Calu3 (cell line): ENCODE results near the gene CMIP. TPM values are rescaled to one million over a fixed set of nuclear protein-coding genes. Genes with fewer than 3 reads are reported as not detected.

Experiments
- BruUV-seq: library from RNA; stranded (reverse); fragments of 400-500 nt; replicated peaks from 2 replicates; lab custom pipeline; 2021; lab: Mats Ljungman, UMichigan
- CTCF ChIA-PET: fragments of 300-600 bp; sonication (Branson Sonifier 250); formaldehyde crosslinking; loops from one replicate; lab custom pipeline; 2022; ENCODE audit warnings: antibody characterized with exemption; lab: Charles Lee
- DNase-seq: peaks from one replicate; pipeline ENCODE4 v3.0.0; 2022
- H3K27ac Mint-ChIP-seq: one replicate; pipeline ENCODE4 v1.8.0; 2022; ENCODE audit warnings: mixed read lengths; ENCODE audit not compliant: unreplicated experiment
- H3K27me3 Mint-ChIP-seq: one replicate; pipeline ENCODE4 v1.8.0; 2022; ENCODE audit warnings: mixed read lengths; ENCODE audit not compliant: unreplicated experiment
- H3K36me3 Mint-ChIP-seq: one replicate; pipeline ENCODE4 v1.8.0; 2022; ENCODE audit warnings: mild to moderate bottlenecking, moderate library complexity, mixed read lengths; ENCODE audit not compliant: insufficient read depth, unreplicated experiment
- H3K4me1 Mint-ChIP-seq: one replicate; pipeline ENCODE4 v1.8.0; 2022; ENCODE audit warnings: mild to moderate bottlenecking, low read depth, mixed read lengths; ENCODE audit not compliant: unreplicated experiment
- H3K4me3 Mint-ChIP-seq: one replicate; pipeline ENCODE4 v1.8.0; 2022; ENCODE audit warnings: mild to moderate bottlenecking, low read depth, moderate library complexity, mixed read lengths; ENCODE audit not compliant: unreplicated experiment
- H3K9me3 Mint-ChIP-seq: one replicate; pipeline ENCODE4 v1.8.0; 2022; ENCODE audit warnings: low read depth, mixed read lengths; ENCODE audit not compliant: unreplicated experiment
- CTCF ChIP-seq: fragments of 200-600 bp; IDR thresholded peaks from one replicate; pipeline ENCODE4 v1.8.0; 2022; ENCODE audit warnings: antibody characterized with exemption; ENCODE audit not compliant: unreplicated experiment
- intact Hi-C: fragments of 100-400 bp; cut with micrococcal nuclease; formaldehyde crosslinking; loops from one replicate; pipeline ENCODE4 v1.10.0; 2022; ENCODE audit not compliant: unreplicated experiment
- total RNA-seq: library from RNA; stranded (reverse); gene quantifications from 2 replicates; pipeline ENCODE4 v1.2.3, GENCODE V29; 2022

CMIP gene
- total RNA-seq, 1 experiment from 2014 or later, result 82.7 TPM

GRCh38 chr16:81629034-81629802 is 184.6 kb downstream of the CMIP start:
- Mint-ChIP-seq H3K4me3 (no peak overlapping the region), H3K4me1 (peaks cover 21% of the 10 kb centered on the region), H3K27ac (no peak overlapping the region), H3K9me3 (no peaks in the 10 kb centered on the region), H3K27me3 (no peaks in the 10 kb centered on the region), H3K36me3 (peaks cover 26% of the 10 kb centered on the region)
- no TSS peak for BruUV-seq
- no peak for TF ChIP-seq CTCF
- no peak for DNase-seq
- CTCF ChIA-PET, result no interaction called here
- intact Hi-C loops, result no loop called here

DNA sequence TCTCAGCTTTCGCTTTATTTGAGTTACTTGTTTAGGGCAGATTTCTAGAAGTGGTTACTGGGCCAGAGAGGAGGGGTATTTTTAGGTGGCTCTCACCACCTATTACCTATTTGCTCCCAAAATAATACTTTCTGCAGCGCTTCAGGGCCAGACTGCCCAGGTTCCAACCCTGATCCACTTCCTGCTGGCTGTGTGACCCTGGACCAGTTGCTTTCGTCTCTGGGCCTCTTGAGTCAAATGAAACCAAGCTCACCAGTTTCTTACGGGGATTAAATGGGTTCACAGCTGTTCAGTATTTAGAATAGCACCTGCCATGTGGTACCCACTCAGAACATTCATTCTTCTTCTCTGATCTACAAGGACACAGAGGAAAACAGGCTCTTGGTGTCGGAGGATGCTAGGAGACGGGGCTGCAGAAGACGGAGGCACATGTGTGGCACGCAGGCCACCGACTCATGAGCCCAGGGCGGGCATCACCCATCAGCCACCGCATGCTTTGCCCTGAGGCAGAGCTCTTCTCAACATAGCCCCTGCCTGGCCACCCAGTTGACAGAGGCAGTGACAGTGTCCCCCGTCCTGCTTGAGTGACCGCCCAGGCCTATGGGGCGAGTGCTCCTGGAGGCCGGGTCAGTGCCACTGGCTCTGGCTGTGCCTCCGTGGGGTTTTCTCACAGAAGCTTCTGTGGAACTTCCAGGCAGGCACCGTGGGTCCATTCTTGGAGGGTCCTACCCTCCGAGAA is 185.5 kb downstream of the CMIP start:
- H3K4me1 Mint-ChIP-seq, result peaks cover 29% of the 10 kb centered on the region
- CTCF ChIA-PET, result no interaction called here
- H3K4me3 Mint-ChIP-seq, result no peak overlapping the region
- TF ChIP-seq CTCF, result no peak
- intact Hi-C loops, result loop anchor here (10.0 kb wide), 1 partner anchor 225 kb away; no protein-coding TSS in a partner anchor
- no peaks in the 10 kb centered on the region for H3K9me3 Mint-ChIP-seq
- DNase-seq, result no peak
- no peak overlapping the region for H3K27ac Mint-ChIP-seq
- H3K36me3 Mint-ChIP-seq, result peaks cover 33% of the 10 kb centered on the region
- BruUV-seq, result no TSS peak
- no peaks in the 10 kb centered on the region for H3K27me3 Mint-ChIP-seq

DNA sequence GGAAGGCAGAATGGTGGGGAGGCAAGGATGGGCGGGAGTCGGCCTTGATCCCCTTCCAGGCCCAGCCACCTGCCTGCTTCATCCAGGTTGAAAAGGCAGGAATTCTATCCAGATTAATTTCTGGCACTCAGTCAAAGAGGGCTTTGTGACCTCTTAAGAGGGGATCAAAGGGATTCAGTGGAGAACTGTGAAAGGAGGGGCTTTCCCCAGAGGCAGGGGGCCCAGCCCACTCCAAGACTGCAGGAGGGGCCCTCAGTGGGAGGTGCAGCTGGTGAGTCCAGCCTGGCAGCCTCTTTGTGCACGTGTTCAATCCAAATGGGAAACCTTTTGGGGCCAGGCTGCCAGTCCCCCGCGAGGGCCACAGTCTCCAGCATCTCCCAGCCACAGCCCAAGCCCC is 186.0 kb downstream of the CMIP start:
- TF ChIP-seq CTCF, result no peak
- intact Hi-C loops, result loop anchor here (10.0 kb wide), 1 partner anchor 226 kb away; no protein-coding TSS in a partner anchor
- Mint-ChIP-seq H3K4me3 (no peak overlapping the region), H3K9me3 (no peaks in the 10 kb centered on the region), H3K4me1 (peaks cover 35% of the 10 kb centered on the region), H3K36me3 (peaks cover 33% of the 10 kb centered on the region), H3K27me3 (no peaks in the 10 kb centered on the region), H3K27ac (no peak overlapping the region)
- no peak for DNase-seq
- CTCF ChIA-PET, result interaction anchor here (1.1 kb wide), 1 partner anchor 9 kb away, joined by 3 read pairs; no protein-coding TSS in a partner anchor
- no TSS peak for BruUV-seq

DNA sequence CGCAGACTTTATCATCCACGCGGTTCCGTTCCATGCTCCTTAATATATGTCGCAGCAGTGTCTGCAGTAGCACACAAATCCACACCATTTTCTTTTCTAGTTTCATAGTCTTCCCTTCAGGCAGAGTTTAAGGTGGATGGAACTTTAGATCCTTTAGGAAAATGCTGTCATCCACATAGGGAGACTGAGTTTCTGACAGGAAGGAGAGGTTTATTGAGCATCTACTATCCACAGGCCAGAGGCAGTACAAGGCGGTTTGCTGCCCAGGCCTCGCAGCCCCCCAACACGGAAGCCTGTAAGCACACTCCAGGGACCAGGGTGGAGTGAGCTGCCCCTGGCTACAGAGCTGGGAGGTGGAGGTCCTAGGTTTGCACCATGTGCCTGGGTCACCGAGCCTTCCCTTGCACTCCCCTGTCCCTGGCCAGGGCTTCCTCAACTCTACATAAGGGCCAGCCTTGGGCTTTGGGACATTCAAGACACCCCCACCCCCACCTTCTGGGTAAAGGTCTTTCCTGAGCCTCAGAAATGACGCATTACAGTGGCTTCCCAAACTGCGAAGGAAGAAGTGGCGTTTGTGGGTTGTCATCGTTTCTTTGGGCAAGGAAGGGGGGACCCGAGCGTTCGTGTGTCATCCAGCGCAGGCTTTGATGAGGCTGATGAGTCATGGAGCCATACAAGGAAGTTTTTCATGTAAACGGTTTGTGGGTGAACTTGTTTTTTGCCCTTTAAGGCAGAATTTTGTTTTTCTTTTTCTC is 188.0 kb downstream of the CMIP start:
- Mint-ChIP-seq H3K4me3 (peak overlapping the region; percentile 48), H3K36me3 (peaks cover 37% of the 10 kb centered on the region), H3K4me1 (peaks cover 42% of the 10 kb centered on the region), H3K9me3 (no peaks in the 10 kb centered on the region), H3K27me3 (no peaks in the 10 kb centered on the region), H3K27ac (peak overlapping the region; percentile 82)
- intact Hi-C loops, result loop anchor here (2.0 to 10.0 kb wide), 2 partner anchors 46 to 228 kb away; no protein-coding TSS in a partner anchor
- no peak for TF ChIP-seq CTCF
- no TSS peak for BruUV-seq
- CTCF ChIA-PET, result interaction anchor here (1.2 kb wide), 1 partner anchor 64 kb away, joined by 3 read pairs; no protein-coding TSS in a partner anchor
- DNase-seq, result peak; percentile 83
